T47D (cell line): ENCODE results near the gene MASP1.

ENCODE experiments used
- DNase-seq, 2 experiments: peaks; one replicate each; pipeline versions ENCODE4 v3.0.0 to v3.0.0-alpha.2; 2011 to 2012; ENCODE audit warnings: low read depth in 1 of 2, low spot score in 1 of 2
- JUND ChIP-seq: IDR thresholded peaks from 2 replicates; pipeline ENCODE4 v1.6.1; 2012; ENCODE audit warnings: low read depth
- in situ Hi-C: cut with HindIII; loops from 2 replicates; pipeline ENCODE4 v1.10.0; 2016; ENCODE audit warnings: low sequenced_read_pairs, low pct_unique_long_range_greater_than_20kb

MASP1 gene, protein sequence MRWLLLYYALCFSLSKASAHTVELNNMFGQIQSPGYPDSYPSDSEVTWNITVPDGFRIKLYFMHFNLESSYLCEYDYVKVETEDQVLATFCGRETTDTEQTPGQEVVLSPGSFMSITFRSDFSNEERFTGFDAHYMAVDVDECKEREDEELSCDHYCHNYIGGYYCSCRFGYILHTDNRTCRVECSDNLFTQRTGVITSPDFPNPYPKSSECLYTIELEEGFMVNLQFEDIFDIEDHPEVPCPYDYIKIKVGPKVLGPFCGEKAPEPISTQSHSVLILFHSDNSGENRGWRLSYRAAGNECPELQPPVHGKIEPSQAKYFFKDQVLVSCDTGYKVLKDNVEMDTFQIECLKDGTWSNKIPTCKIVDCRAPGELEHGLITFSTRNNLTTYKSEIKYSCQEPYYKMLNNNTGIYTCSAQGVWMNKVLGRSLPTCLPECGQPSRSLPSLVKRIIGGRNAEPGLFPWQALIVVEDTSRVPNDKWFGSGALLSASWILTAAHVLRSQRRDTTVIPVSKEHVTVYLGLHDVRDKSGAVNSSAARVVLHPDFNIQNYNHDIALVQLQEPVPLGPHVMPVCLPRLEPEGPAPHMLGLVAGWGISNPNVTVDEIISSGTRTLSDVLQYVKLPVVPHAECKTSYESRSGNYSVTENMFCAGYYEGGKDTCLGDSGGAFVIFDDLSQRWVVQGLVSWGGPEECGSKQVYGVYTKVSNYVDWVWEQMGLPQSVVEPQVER

DNA sequence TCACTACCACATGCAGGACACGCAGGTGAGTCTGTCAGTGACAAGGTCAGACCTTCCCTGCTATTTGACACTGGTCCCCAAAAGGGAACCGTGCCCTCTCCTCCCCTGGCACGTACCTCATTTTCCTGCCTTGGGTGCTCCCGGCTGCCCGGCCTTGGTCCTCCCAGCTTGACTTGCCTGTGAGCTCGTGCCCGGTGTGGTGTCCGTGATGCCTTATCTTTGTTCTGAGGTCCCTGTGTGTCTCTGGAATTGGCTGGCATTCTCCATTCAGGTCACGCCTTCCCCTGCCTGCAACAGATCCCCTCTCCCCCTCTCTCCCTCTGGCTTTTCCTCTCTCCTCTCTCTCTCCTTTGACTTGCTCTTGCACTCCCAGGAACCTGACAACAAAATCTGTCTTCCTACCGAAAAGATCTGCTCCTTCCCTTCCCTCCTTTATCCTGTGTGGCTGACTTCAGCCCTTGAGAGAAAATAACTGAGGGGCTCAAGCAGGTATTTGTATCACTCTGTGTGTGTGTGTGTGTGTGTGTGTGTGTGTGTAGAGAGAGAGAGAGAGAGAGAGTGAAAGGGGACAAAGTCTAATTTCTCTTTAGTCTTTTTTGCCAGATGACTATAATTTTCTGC is at the start of gene MASP1:
TSS of gene MASP1 (minus strand) at position 226 of the 621 bp plus-strand sequence. CDS start at position 121, 105 bp downstream.
- DNase-seq: no peak
- in situ Hi-C loops: no loop called here

DNA sequence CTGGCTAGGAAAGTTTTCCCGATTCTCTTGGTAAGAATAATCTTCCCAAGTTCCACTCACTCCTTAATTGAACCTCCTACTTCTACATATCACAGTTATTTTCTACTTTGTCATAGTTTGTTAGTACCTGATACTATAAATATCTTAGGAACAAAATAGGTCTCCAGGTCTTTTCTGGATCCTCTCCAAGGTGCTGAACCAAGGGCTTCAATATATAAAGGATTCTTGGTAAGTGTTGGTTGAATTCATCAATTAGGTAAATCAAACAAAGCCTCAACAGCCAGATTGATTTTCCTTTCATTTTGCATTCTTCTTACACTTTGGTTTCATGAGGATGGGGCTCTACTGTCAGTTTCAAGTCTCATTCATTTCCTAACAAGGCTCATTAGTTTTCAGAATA is 49.0 kb upstream of the MASP1 start:
- peak in 1 of 2 experiments; percentile 21 for DNase-seq
- TF ChIP-seq JUND: no peak
- in situ Hi-C loops: no loop called here

More for the DNA sequence above, at the start of gene MASP1:
- no peak for TF ChIP-seq JUND

DNA sequence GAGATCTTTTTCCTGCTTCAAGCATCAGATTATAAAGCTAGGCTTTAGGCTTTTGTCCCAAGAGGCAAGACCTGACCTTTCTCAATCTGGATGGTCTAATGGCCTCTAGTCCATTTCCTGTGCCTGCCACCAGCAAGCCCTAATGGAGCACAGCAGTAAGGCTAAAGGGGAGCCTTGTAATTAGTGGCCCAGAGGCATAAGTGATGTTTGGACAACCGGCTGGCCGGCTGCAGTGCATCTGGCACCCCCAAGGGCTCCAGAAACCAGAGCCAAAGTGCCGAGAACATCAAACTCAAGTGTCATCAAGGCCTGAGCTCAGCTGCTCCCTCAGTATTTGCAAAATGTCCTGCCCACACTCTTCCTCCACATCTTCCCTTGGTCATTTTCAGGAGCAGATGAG is 44.8 kb upstream of the MASP1 start:
- in situ Hi-C loops: no loop called here
- TF ChIP-seq JUND: no peak
- no peak for DNase-seq

DNA sequence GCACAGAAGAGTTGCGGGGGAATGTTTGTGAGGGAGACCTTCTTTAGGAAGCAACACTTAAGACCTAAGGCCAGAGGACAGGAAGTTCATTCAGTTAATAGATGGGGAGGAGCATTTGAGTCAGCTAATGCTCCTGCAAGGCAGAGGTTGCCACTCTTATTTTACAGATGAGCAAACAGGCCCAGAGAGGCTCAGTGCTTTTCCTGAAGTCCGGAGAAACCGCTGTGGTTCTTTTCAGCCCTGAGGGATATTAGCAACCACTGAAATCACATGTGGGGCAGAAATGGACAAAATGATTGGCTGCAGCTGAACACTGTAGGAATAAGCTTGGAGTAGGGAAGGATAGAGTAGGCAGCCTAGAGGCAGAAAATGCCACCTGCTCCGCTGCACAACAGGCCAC is 43.4 kb upstream of the MASP1 start:
- in situ Hi-C loops: no loop called here
- DNase-seq: no peak
- TF ChIP-seq JUND: no peak

DNA sequence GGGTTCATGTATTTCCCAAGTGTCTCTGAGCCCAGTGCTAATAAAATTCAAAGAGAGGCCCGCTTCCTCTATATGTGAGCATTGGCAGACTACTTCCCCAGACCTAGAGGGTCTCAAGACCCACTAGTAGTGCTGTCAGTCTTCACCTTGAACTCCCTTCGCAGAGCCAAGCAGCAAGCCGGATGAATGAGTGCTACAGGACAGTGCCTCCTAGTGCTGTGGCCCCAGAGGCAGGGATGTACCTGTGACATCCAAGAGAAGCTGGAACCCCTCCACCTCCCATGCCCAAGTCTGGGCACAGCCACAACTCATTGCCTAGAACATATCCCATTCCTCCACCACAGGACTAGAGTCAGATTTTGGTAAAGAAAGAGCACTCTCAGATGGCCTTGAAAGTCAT is 37.2 kb upstream of the MASP1 start:
- no peak for DNase-seq
- no peak for TF ChIP-seq JUND
- in situ Hi-C loops: no loop called here

DNA sequence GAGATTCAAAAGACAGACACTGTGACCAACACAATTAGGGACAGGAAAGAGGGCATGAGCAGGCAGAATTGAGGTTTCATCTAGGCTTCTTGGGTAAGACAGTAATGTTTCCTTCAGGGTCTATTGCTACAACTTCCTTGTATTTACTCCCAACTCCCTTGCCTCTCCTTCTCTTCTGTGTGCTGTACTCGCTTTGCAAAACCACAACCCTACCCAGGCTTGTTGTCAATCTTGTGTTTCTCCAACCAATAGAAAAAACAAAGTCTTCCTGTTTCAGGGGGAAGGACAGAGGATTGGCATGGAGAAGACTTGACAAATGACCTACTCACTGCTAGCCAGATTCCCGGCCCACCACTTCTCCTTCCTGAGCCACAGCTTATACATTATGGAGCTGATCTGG is 36.3 kb upstream of the MASP1 start:
- no peak for DNase-seq
- TF ChIP-seq JUND: no peak

DNA sequence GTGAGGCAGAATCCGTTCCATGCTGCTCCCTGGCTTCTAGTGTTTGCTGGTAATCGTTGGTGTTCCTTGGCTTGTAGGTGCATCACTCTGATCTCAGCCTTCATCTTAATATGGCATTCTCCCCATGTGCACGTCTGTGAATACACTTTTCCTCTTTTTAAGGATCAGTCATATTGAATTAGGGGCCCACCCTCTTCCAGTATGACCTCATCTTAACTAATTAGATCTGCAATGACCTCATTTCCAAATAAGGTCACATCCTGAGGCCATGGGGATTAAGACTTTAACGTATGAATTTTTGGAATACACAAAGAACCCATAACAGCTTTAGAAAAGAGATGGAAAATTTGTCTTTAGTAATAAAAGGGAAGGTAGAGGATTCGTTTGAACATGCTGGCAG is 34.1 kb upstream of the MASP1 start:
- in situ Hi-C loops: no loop called here
- DNase-seq: no peak

More for the DNA sequence above, 36.3 kb upstream of the MASP1 start:
- in situ Hi-C loops: no loop called here

DNA sequence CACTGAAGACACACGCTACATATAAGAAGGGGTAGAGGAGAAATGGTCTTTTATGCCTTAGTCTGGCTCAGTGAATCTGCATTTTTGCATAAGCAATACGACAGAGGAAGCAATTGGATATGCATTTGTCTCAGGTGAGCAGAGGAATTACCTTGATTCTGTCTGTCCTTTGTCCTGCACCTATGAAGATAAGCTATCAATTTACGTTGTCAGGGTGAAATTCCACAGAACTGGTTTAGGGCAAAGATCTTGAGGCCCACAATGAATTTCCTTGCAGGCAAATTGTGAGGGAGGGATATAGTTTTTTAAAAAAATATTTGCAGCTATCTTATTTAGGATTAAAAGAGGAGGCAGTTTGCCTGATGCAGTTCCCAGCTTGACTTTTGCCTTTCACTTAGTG is 31.6 kb upstream of the MASP1 start:
- in situ Hi-C loops: loop anchor here (25.0 kb wide), 1 partner anchor 364 kb away; no protein-coding TSS in a partner anchor
- no peak for TF ChIP-seq JUND
- no peak for DNase-seq

More for the DNA sequence above, 34.1 kb upstream of the MASP1 start:
- no peak for TF ChIP-seq JUND

DNA sequence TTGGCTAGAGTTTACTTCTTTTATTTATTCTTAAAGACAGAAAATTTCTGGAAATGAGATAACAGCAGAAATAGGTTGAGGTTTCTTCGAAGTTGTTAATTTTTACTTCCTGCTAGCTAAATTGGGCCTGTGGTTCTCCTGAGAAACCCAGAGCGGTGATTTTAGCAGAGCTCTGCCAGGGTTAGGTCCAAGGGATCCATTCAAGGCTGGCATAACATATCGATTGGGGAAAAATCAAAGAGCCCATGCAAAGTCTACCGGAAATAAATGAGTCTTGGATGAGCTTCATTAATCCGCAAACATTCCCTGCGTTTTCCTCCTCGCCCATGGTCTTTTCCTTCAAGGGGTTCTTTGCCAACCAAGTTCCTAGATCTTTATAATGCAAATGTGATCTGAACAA is 30.8 kb upstream of the MASP1 start:
- DNase-seq: no peak
- in situ Hi-C loops: loop anchor here (25.0 kb wide), 1 partner anchor 365 kb away; no protein-coding TSS in a partner anchor
- no peak for TF ChIP-seq JUND

DNA sequence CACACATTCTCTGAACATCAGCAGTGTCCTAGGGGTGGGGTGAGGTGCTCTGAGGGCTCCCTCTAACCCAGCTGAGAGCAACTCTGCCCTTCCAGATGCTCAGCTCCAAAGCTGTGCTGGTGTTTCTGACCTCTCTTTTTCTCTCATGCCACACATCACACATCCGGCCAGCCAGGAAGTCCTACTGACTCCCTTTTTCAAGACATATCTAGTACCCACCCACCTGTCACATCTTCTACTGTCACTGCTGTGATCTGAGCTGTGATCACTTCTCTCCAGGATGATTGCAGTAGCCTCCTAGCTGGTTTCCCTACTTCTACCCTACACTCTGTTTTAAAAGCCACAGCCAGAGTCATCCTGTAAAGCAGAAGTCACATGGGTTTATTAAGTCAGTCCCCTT is 30.2 kb upstream of the MASP1 start:
- no peak for TF ChIP-seq JUND
- DNase-seq: no peak
- in situ Hi-C loops: loop anchor here (25.0 kb wide), 1 partner anchor 366 kb away; no protein-coding TSS in a partner anchor

DNA sequence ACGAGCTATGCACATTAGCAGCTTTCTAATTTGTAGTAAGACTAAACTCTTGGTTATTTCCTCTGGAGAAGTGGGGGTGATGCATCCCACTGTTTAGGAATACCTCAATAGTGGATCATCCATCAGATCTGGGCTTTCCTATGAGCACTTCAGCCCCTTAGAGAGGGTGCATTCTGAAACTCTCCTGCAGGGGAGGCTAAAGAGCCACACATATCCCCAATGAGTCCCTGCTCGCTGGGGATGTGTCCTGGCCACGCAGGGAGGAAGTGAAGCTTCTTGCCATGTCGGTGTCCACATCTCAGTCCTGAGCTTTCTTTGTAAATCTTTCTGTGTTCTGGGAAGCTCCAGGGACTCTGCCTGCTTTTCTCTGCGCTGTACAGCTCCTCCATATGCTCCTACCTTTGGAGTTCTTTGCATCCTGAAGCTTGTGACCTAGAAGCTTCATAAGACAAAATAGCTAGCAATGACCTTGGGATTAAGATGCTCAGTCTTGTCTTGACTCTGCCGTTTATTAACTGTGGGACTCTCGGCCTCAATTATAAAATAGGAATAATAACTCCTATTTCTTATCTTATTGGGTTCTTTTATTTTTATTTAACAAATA is 28.3 kb upstream of the MASP1 start:
- in situ Hi-C loops: loop anchor here (25.0 kb wide), 1 partner anchor 368 kb away; no protein-coding TSS in a partner anchor
- no peak for TF ChIP-seq JUND
- peak; percentile 35 to 82 for DNase-seq
